ENCODE data around the gene SYCE3. TPM values are rescaled to one million over a fixed set of nuclear protein-coding genes. Genes with fewer than 3 reads are reported as not detected.

Gene SYCE3
- total and polyA plus RNA-seq, 2 experiments from 2014 or later: not detected

DNA sequence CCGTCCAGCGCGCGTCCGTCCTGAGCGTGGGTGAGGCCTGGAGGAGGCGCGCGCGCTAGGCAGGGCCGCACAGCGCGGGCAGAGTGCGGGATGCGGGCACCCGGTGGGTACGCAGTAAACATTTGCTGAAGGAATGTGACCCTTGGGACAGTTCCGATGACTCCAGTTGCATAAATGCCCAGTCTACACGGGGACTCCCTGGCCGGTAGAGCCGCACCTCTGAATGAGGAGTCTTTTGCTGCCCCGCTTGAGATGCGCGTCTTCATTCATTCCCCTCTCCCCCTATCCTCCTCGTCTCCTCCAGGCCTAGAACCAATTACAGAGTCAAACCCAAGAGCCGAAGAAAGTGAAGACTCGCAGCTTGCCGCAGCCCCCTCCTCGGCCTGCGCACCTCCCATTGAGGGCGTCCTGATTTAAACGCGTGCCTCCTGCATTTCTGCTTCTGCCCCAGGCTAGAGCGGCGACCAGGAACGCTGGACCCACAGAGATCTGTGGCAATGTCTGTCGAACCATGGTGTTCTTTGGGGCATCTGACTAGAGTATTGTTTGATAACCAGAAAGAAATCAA lies 20.7 kb upstream of the SYCE3 start:
- Mint-ChIP-seq H3K4me3 (peak overlapping the region; percentile 86), H3K36me3 (ENCODE audit: low read depth) (no peaks in the 10 kb centered on the region; the same call in 2 of the 3 replicates), H3K27me3 (ENCODE audit: insufficient read depth, low read depth, poor library complexity) (peaks cover 8% of the 10 kb centered on the region), H3K27ac (peak overlapping the region; percentile 30), H3K4me1 (peaks cover 7% of the 10 kb centered on the region), H3K9me3 (no peaks in the 10 kb centered on the region)
- H3K4me2 ChIP-seq: peak overlapping the region; percentile 90
- TF ChIP-seq NANOG (IDR thresholded peaks at IDR 0.05; ENCODE audit: borderline replicate concordance): no peak
- no peak for TF ChIP-seq CREB1 (CRISPR knock-in tag; IDR thresholded peaks at IDR 0.05; ENCODE audit: low read depth)
- no peak for TF ChIP-seq STAT1 (IDR thresholded peaks at IDR 0.05; ENCODE audit: unreplicated experiment)
- TF ChIP-seq, protein P1, sequence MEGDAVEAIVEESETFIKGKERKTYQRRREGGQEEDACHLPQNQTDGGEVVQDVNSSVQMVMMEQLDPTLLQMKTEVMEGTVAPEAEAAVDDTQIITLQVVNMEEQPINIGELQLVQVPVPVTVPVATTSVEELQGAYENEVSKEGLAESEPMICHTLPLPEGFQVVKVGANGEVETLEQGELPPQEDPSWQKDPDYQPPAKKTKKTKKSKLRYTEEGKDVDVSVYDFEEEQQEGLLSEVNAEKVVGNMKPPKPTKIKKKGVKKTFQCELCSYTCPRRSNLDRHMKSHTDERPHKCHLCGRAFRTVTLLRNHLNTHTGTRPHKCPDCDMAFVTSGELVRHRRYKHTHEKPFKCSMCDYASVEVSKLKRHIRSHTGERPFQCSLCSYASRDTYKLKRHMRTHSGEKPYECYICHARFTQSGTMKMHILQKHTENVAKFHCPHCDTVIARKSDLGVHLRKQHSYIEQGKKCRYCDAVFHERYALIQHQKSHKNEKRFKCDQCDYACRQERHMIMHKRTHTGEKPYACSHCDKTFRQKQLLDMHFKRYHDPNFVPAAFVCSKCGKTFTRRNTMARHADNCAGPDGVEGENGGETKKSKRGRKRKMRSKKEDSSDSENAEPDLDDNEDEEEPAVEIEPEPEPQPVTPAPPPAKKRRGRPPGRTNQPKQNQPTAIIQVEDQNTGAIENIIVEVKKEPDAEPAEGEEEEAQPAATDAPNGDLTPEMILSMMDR (conservative IDR thresholded peaks at IDR 0.05; ENCODE audit: low read depth in 2 of 2): no peak
- no peak for TF ChIP-seq JUNB (IDR thresholded peaks at IDR 0.05; ENCODE audit: unreplicated experiment)
- TF ChIP-seq ZNF114 (CRISPR knock-in tag; IDR thresholded peaks at IDR 0.05): no peak
- TF ChIP-seq, protein P2, sequence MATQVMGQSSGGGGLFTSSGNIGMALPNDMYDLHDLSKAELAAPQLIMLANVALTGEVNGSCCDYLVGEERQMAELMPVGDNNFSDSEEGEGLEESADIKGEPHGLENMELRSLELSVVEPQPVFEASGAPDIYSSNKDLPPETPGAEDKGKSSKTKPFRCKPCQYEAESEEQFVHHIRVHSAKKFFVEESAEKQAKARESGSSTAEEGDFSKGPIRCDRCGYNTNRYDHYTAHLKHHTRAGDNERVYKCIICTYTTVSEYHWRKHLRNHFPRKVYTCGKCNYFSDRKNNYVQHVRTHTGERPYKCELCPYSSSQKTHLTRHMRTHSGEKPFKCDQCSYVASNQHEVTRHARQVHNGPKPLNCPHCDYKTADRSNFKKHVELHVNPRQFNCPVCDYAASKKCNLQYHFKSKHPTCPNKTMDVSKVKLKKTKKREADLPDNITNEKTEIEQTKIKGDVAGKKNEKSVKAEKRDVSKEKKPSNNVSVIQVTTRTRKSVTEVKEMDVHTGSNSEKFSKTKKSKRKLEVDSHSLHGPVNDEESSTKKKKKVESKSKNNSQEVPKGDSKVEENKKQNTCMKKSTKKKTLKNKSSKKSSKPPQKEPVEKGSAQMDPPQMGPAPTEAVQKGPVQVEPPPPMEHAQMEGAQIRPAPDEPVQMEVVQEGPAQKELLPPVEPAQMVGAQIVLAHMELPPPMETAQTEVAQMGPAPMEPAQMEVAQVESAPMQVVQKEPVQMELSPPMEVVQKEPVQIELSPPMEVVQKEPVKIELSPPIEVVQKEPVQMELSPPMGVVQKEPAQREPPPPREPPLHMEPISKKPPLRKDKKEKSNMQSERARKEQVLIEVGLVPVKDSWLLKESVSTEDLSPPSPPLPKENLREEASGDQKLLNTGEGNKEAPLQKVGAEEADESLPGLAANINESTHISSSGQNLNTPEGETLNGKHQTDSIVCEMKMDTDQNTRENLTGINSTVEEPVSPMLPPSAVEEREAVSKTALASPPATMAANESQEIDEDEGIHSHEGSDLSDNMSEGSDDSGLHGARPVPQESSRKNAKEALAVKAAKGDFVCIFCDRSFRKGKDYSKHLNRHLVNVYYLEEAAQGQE (IDR thresholded peaks at IDR 0.05; ENCODE audit: unreplicated experiment): no peak
- TF ChIP-seq, protein P3, sequence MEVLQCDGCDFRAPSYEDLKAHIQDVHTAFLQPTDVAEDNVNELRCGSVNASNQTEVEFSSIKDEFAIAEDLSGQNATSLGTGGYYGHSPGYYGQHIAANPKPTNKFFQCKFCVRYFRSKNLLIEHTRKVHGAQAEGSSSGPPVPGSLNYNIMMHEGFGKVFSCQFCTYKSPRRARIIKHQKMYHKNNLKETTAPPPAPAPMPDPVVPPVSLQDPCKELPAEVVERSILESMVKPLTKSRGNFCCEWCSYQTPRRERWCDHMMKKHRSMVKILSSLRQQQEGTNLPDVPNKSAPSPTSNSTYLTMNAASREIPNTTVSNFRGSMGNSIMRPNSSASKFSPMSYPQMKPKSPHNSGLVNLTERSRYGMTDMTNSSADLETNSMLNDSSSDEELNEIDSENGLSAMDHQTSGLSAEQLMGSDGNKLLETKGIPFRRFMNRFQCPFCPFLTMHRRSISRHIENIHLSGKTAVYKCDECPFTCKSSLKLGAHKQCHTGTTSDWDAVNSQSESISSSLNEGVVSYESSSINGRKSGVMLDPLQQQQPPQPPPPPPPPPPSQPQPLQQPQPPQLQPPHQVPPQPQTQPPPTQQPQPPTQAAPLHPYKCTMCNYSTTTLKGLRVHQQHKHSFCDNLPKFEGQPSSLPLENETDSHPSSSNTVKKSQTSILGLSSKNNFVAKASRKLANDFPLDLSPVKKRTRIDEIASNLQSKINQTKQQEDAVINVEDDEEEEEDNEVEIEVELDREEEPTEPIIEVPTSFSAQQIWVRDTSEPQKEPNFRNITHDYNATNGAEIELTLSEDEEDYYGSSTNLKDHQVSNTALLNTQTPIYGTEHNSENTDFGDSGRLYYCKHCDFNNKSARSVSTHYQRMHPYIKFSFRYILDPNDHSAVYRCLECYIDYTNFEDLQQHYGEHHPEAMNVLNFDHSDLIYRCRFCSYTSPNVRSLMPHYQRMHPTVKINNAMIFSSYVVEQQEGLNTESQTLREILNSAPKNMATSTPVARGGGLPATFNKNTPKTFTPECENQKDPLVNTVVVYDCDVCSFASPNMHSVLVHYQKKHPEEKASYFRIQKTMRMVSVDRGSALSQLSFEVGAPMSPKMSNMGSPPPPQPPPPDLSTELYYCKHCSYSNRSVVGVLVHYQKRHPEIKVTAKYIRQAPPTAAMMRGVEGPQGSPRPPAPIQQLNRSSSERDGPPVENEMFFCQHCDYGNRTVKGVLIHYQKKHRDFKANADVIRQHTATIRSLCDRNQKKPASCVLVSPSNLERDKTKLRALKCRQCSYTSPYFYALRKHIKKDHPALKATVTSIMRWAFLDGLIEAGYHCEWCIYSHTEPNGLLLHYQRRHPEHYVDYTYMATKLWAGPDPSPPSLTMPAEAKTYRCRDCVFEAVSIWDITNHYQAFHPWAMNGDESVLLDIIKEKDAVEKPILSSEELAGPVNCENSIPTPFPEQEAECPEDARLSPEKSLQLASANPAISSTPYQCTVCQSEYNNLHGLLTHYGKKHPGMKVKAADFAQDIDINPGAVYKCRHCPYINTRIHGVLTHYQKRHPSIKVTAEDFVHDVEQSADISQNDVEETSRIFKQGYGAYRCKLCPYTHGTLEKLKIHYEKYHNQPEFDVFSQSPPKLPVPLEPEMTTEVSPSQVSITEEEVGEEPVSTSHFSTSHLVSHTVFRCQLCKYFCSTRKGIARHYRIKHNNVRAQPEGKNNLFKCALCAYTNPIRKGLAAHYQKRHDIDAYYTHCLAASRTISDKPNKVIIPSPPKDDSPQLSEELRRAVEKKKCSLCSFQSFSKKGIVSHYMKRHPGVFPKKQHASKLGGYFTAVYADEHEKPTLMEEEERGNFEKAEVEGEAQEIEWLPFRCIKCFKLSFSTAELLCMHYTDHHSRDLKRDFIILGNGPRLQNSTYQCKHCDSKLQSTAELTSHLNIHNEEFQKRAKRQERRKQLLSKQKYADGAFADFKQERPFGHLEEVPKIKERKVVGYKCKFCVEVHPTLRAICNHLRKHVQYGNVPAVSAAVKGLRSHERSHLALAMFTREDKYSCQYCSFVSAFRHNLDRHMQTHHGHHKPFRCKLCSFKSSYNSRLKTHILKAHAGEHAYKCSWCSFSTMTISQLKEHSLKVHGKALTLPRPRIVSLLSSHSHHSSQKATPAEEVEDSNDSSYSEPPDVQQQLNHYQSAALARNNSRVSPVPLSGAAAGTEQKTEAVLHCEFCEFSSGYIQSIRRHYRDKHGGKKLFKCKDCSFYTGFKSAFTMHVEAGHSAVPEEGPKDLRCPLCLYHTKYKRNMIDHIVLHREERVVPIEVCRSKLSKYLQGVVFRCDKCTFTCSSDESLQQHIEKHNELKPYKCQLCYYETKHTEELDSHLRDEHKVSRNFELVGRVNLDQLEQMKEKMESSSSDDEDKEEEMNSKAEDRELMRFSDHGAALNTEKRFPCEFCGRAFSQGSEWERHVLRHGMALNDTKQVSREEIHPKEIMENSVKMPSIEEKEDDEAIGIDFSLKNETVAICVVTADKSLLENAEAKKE (CRISPR knock-in tag; IDR thresholded peaks at IDR 0.05): no peak
- TF ChIP-seq POLR2AphosphoS5 (IDR thresholded peaks at IDR 0.05; ENCODE audit: low read depth): no peak
- TF ChIP-seq, protein P4, sequence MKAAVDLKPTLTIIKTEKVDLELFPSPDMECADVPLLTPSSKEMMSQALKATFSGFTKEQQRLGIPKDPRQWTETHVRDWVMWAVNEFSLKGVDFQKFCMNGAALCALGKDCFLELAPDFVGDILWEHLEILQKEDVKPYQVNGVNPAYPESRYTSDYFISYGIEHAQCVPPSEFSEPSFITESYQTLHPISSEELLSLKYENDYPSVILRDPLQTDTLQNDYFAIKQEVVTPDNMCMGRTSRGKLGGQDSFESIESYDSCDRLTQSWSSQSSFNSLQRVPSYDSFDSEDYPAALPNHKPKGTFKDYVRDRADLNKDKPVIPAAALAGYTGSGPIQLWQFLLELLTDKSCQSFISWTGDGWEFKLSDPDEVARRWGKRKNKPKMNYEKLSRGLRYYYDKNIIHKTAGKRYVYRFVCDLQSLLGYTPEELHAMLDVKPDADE (IDR thresholded peaks at IDR 0.05): no peak
- no peak for TF ChIP-seq EZH2 (IDR thresholded peaks at IDR 0.05; ENCODE audit: low read depth, unreplicated experiment)
- TF ChIP-seq EZH2phosphoT487 (IDR thresholded peaks at IDR 0.05; ENCODE audit: unreplicated experiment): no peak
- no peaks in the 10 kb centered on the region for H3K9me2 ChIP-seq (ENCODE audit: insufficient read depth)
- H3K27me3 ChIP-seq (ENCODE audit: insufficient read depth): peaks cover 7% of the 10 kb centered on the region; the same call in 1 of the 2 replicates
- no peaks in the 10 kb centered on the region for H3K79me2 ChIP-seq (replicated peaks; ENCODE audit: insufficient read depth)
- H3F3A ChIP-seq (replicated peaks; ENCODE audit: low read depth): peaks cover 12% of the 10 kb centered on the region
- H3K4me3 ChIP-seq: peak overlapping the region; percentile 78
- DNase-seq (ENCODE audit: low spot score): peak; percentile 63
- peak; percentile 23 for ATAC-seq
- H4K20me1 ChIP-seq (replicated peaks; ENCODE audit: insufficient read depth): peaks cover 3% of the 10 kb centered on the region; the same call in 1 of the 2 replicates
- H3K36me3 ChIP-seq (ENCODE audit: insufficient read depth): no peaks in the 10 kb centered on the region
- H2AFZ ChIP-seq: peak overlapping the region; percentile 69; the same call in 1 of the 2 replicates
- no peak overlapping the region for H3K27ac ChIP-seq (ENCODE audit: low read depth)
- peaks cover 8% of the 10 kb centered on the region for H3K4me1 ChIP-seq (ENCODE audit: insufficient read depth)

All from GM23338 (cell line).